HG03520 (cell line): ENCODE measurements around the gene CNPY1.
"Not testable (repeated sequence)": the region's sequence is repeated elsewhere in the genome, so short reads cannot be mapped to it uniquely, and the experiment has no call there.

Source experiments
- ATAC-seq: cut with Tn5 transposase; IDR thresholded peaks from one replicate; pipeline ENCODE4 v1.9.1; 2021; ENCODE audit warnings: mild to moderate bottlenecking, moderate library complexity; ENCODE audit not compliant: unreplicated experiment

The CNPY1 gene

DNA sequence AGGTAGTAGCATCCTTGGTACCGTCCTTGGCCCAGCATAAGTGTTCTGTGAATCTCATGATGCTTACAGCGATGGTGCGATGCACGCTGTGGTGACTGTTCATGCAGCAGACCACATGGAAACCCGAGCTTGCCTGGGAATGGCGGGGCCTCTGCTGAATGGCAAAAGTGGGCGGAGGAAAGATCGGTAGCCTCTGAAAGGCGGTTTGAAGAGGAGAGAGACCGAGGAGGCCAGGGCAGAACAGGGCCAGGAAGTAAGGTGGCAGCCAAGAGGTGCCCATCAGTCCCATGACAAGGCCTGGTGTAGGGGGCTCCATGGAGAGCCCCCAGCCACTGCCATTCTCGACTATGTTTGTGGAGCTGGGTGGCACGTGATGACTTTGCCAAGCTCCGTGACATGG is 33.2 kb upstream of the CNPY1 start:
- no peak for ATAC-seq

DNA sequence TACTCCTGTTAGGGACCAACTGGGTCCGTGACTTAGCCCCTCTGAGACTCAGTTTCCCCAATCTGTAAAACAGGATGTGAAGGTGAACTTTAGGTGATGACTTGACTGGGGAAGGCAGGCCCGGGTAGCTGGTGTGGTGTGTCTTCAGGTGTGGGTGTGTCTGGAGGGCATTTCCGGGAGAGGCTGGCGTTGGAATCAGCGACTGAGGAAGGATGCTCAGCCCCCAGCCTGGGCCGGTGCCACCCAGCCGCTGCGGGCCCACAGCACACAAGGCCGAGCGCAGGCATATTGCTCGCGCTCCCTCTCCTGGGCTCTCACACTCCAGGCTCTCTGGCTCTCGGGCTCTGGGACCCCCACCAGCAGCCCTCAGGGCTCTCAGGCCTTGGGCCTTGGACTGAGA is 31.7 kb upstream of the CNPY1 start:
- no peak for ATAC-seq

GRCh38 chr7:155577509-155577905 is 31.1 kb upstream of the CNPY1 start:
- no peak for ATAC-seq

DNA sequence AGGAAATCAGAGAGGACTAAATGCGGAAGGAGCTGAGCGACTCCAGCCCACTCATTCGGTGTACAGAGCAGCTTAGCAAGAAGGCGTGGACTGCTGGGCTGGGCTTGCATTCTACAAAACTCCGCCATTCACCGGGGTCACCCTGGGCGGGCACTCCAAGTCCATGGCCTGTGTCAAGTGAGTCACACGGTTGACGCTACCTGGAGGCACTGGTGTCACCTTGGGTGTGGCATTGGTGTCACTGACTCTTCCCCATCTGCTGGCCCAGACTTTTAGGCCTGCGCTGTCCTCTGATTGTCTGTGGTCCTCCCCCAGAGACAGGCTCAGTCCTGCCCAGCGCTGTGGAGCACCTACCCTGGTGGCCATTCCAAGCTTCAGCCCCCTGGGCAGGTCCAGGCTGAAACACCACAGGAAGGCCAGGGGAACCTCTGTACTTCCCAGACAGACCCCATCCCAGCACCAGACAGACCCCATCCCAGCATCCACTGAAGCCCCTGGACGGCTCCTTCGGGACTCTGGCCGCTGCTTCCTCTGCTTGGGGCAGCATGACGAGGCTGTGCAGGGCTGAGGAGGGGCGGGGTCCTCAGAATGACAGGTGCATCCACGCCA is 30.6 kb upstream of the CNPY1 start:
- ATAC-seq: no peak

DNA sequence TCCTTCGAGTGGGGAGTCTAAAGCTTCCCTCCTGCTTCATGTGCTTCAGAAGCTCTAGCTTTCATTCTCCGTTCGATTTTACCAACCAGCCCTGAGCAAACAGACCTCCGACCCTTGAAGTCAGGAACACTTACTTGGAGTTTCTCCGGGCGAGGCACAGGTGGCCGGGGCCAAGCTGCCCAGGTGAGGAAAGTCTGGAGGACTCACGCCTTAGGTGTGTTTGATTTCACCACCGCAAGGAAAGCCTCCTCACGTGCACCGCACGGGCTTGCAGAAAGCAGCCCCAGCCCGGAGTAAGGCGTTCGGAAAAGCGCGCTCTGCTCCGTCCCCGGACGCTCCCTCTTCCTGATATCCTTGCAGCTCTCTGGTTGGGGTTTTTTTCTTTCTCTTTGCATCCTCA is 30.1 kb upstream of the CNPY1 start:
- no peak for ATAC-seq

GRCh38 chr7:155574556-155575290 is 28.4 kb upstream of the CNPY1 start:
- no peak for ATAC-seq

DNA sequence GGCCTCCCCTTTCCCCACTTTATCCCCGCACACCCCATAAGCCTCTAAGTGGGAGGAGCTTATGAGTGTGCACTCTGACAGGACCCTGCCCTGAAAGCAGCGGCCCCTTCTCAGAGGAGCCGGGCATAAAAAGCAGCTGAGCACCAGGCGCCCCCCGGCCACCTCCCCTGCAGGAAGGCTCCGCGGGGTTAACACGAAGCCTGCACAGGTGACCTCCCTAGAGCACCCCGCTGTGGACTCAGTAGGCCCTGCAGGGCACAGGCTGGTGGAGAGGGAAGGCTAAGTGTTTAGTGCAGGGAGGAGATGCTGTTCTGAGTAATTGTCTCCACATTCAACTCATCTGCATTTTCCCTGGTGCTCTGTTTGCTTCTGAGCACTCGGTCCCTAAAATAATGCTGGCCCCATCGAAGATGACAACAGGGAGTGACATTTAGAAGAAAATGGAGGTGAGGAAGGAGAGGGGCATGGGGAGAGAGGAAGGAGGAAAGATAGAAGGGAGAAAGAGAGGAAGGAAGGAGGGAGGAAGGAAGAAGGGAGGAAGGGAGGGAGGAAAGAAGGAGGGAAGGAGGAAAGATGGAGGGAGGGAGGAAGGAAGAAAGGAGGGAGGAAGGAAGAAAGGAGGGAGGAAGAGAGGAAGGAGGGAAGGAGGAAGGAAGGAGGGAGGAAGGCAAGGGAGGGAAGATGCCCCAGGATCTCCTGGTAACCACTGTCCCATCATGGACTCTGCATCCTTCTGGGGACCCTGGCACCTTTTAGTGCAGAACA is 25.4 kb upstream of the CNPY1 start:
- no peak for ATAC-seq

DNA sequence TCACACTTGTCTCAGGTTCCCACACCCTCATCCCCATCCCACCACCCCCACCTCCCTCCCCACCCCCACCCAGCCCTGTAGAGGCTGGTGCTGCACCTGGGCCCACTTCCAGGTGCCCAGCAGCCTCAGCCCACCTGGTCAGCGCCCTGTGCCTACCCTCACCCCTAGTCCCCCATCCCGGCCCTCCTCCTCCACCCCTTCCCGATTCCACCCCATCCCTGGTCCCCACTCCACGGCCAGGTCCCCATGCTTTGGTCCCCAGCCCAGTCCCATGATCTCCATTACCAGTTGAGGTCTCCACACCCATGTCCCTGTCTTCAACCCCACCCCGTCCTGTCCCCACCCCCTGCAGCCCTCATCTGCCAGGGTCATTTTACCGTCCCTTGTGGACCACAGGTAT is 24.6 kb upstream of the CNPY1 start:
- ATAC-seq: no peak

GRCh38 chr7:155570171-155570958 is 24.0 kb upstream of the CNPY1 start:
- no peak for ATAC-seq

GRCh38 chr7:155569681-155570080 is 23.3 kb upstream of the CNPY1 start:
- no peak for ATAC-seq

DNA sequence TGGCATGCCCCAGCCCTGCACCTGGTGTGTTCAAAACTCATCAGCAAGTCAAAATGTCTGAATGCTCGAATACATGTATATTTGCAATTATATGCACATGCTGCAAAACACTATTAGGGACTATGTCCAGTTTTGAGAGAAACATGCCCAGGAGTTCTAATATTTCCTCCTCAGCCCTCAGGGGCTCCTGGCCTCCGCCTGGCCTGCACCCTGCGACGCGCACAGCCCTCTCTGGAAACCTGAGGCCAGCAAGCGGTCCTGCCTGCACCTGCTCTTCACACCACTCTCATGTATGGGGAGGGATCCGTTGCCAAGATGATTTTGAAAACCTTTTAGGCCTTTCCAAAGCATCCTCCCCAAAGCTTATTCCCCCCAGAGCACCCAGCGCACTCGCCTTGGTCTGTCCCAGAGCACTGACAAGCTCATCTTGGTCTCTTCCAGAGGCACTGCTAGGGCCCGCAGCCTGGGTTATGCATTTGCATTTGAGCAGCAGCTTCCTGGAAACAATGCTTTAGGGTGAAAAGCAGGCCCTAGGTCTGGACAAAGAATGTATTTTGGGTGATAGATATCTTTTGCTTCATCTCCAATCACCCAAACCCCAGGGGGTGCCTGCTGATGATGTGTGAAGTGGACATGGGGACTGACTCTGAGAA is 22.6 kb upstream of the CNPY1 start:
- no peak for ATAC-seq

DNA sequence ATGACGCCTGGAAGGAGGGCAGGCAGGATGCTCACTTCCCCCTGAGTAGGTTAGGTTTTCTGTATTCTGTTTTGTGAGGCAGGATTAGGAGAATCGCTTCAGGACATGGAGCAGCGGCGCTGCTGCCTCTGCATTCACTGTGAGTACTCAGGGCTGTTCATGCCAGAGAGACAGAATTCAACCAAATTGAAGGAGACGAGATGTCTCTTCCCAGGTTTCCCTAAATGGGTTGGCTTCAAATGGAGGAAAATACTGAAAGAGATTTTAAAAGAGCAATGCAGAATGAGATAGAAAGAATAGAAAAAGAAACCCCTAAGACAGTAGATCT is 21.9 kb upstream of the CNPY1 start:
- ATAC-seq: no peak

GRCh38 chr7:155567646-155568332 is 21.4 kb upstream of the CNPY1 start:
- no peak for ATAC-seq

- no peak for ATAC-seq
Observed at GRCh38 chr7:155566011-155566836, 19.9 kb upstream of the CNPY1 start.

GRCh38 chr7:155565596-155565995 is 19.2 kb upstream of the CNPY1 start:
- no peak for ATAC-seq

DNA sequence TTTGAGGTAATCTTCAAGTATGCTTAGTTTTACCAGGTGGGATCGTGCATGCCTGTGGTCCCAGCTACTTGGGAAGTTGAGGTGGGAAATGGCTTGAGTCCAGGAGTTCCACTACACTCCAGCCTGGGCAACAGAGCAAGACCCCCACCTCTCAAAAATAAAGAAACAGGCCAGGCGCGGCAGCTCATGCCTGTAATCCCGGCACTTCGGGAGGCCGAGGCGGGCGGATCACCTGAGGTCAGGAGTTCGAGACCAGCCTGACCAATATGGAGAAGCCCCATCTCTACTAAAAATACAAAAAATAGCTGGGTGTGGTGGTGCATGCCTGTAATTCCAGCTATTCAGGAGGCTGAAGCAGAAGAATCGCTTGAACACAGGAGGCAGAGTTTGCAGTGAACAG is 16.6 kb upstream of the CNPY1 start:
- not testable (repeated sequence) for ATAC-seq

DNA sequence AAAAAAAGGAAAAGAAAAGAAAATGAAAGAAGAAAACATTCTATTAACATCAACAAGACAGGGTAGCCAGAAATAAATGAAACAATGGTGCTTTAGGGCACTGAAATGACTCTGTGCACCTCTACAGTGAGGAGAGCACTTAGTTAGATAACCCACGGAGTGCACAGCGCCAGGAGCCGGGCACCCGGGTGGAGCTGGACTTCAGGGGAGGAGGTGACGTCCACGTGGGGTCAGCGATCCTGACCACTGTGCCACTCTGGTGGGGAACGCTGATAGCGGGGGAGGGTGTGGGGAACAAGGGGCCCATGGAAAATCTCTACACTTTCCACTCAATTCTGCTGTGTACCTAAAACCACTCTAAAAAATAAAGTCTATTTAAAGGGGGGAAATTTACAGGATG is 15.7 kb upstream of the CNPY1 start:
- no peak for ATAC-seq

DNA sequence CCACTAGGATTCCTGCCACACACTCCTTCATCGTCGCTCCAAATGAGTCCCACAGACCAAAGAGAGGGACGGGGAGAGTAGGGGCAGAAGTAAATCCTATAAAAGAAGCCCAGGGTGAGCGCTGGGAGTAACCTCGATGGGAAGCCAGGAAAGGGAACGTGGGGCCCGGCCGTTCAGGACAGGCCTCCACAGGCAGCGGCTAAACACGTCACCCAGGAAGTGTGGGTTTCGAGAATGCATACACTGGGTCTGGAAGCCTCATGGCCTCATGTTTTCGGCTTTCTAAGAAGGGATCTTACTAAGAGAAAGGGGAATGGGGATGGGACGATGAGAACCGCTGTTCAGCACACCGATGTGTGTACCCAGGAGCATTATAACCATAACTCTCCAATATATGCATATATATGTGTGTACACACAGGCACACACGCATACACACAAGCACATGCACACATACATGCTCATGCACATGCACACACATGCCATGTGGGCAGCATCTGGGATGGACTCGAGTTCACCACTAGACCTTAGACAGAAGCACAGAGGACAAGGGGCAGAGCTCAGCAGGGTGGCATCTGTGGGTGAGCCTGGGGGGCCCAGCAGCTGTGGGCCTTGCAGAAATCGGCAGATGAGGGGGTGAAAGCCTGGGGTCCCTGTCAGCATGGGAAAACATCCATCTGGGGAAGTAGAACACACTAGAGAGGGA is 14.8 kb upstream of the CNPY1 start:
- no peak for ATAC-seq
